GM19240 (cell line): ENCODE data around the gene CHGA.

Experiments
- DNase-seq: peaks from one replicate; pipeline ENCODE4 v3.0.0; 2011; ENCODE audit warnings: low spot score; ENCODE audit not compliant: insufficient read length

The CHGA gene

DNA sequence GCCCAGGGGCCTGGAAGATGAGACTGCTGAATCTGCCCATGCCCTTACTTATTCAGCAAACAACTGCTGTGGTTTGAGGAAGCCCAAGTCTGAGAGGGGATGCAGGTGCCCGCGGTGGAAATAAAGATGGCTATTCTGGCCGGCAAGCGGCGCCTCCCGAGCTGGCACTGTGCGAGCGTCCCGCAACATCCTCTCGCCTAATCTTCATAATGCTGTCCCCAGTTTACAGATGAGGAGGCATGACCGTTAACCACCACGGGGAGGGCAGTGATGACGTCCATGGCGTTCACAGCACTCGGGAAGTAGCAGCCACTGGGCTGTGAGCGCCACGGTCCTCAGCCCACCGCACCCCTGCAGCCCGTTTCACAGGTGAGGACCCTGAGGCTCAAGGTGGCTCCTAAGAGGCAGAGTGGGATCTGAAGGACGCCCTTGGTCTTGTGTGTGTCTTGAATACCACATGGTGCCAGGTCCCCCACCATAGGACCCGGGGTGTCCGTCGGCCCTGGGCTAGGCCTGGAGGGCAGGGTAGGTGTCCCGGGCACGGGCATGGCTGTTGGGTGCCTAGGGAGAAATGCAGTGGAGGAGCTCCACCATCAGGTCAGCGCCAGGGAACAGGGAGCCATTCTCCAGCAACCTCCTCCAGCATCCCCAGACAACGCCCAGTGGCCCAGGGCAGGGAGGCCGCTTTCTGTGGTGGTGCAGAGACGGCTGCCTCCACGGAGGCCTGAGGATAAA is 20.2 kb downstream of the CHGA start:
- DNase-seq, result no peak

DNA sequence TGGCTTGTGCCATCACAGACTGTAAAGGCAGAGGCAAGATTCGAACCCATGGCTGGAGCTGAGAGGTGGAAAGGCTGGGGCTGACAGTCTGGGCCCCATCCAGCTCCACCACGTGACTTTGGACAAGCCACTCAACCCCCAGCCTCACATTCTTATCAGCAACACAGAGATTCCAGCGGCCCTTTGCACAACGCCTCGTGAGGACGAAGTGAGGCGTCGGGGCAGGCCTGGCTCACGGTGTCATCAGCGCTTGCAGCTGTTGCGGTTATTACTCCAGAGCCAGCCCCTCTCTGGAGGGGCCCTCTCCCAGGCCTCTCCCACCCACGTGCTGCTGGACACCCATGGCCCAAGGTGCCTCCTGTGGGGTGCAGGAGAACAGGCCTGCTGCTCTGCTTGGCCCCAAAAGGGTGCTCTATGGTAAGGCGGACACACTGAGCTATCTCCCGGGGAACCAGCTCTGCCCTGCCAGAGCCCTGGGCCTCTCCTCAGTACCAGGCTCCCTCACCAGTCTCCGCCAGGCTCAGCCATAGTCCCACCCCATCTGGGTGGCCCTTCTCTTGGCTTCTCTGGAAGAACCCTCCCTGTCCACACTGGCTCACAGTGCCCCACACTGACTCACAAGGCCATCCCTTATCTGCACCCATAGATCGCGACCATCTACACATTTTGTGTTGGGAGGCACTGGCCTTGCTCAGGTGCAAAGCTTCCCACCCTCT is 21.1 kb downstream of the CHGA start:
- no peak for DNase-seq

DNA sequence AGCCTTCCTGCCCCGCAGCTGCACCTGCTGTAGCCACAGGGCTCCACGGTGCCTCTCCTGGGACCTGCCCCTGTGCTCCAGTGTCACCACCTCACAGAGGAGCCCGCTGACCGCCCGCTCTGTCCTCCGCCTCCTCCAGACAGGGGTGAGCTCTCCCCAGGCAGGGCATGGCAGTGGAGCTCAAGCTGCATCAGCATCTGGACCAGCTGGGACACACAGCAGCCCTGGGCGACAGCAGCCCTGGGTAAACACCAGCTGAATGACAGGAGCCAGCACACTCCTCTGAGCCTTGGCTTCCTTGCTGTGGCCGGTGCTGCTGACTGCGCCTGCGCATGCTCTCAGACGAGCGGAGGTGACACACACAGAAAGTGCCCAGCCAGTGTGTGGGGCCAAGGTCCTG is 22.0 kb downstream of the CHGA start:
- DNase-seq, result no peak

DNA sequence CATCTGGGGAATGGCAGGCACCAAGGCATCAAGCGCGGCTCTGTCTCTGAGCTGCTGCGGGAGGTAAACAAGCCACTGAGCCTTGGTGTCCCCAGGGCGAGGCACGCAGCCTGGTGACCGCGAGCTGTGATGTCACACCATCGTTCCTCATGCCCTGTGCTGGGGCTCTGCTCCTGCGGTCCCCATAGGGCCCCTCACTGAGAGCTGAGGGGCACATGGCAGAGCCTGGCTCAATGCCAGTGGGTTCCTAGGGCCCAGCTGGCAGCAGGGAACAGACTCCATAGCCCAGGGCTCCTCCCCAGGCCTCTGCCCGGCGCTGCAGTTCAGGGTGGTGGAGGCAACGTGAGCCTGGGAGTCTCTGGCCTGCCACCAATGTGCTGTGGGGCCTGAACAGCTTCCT is 22.6 kb downstream of the CHGA start:
- DNase-seq, result no peak

DNA sequence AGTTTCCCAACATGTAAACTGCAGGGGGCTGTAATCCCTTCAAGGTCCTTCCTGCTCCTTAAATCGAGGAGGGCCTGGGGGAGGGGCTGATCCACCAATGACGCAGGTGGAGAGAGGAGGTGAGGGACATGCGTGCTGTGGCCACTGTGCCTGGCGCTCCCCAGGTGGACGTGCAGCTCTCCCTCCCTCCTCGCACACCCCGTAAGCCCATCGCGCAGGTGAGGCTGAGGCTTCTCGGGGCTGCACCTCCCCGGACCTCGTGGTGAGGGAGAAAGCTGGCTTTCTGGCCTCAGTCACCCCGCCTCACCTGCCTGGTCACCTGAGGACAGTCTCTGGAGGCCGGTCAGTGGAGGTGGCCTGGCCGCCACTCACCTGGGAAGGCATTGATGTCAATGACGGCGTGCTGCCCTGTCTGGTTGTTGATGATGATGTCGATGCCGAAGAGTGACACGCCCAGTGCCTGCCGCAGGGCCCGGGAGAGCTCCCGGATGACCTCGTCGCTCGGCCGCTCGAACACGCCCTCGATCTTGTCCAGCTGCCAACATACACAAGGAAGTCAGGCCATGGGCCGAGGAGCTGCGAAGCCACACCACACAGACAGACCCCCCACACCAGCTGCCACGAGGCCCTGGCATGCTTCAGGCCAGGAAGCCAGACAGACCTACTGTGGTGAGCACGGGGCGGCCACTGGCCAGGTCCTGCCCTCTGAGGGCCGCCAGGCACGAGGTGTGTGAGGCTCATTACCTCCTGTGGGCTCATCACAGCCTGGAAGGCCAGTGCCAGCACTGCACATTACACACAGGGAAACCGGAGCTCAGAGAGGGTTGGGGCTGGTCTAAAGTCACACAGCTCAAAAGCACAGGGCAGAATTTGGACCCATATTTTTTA is 23.3 kb downstream of the CHGA start:
- no peak for DNase-seq

DNA sequence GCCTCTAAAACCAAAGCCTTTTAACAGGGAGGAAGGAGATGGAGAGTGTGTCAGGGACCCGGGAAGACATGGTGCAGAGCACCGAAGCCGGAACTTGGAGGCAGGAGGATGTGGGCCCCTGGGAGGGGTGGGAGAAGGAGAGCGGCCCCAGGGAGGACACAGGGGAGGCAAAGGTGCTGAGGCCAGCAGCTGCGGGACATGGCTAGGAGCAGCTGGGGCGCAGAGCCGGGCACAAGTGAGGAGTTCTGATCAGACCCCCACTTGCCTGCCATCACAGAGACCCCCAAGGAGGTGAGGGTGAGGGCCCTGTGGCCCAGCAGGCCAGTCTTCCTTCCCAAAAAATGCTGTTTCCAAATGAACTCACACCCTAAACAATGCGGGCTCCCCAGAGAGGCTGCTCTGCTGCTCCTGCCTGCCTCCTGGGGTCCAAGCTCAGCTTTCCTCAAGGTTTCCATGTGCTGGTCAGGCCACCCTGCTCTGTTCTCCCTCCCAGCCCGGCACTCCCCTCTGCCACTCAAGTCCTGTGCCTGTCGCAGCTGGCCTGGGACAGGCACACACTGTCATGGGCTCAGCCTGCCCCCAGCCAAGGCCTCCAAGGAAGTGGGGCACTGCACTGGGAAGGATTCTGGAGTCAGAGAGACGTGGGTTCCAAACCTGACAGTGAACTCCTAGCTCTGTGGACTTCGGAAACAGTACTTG is 24.0 kb downstream of the CHGA start:
- no peak for DNase-seq

DNA sequence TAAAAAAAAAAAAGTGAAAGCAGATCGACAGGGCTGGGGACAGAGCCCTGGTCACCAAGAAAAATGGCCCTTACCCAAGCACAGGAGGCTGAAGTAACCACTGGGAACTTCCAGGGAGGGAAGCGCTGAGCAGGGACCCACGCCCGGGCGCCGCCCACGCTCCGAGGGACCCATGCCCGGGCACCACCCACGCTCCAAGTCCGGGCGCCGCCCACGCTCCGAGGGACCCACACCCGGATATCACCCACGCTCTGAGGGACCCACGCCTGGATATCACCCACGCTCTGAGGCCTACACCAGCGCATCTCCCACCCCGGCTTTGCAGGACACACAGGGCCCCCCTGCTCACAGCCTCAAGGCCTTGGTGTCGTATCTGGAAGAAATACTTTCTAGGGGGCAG is 25.7 kb downstream of the CHGA start:
- no peak for DNase-seq

DNA sequence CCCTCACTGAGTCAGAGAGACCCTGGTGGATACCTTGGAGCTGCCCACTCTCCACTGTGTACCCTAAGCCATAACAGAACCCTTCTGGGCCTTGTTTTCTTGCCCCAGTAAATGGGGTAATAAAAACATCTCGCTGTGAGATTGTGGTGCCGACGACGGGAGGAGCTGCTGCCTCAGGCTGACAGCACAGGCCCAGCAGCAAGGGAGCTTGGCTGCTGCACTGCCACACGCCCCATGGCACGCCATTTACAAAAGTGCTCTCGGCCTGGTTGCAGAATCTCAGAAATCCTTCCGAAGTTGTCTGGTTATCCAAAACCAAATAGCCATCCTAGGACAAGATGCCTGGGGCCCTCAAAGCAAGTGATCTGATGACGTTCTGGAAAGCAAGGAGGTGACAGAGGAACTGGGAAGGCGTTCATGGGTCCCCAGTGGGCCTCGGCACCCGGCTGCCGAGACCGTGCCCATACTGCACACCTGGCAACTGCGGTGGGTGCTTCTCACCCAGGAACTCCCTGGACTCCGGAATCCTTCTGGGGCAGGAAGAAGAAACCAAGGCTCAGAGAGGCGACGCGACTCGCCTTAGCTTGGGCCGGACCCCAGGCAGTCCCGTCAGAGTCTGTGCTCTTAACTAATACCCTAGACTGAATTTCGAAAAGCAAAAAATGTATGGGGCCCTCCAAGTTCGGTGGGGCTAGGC is 26.7 kb downstream of the CHGA start:
- no peak for DNase-seq

DNA sequence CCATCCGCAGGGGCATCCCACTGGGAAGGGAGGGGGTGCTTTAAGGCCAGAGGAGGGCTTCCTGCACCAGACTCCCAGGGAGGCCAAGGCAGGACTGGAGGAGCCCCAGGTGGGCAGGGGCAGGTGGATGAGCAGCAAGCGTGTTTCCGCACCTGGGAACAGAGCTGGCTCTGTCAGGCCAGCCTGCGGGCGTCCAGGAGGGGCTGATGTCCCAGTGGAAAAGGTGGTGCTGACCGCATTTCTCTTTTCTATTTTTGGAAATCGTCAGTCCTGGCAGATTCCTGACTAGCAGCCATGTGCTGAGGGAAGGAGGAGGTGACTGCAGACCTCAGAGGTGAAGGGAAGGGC is 27.2 kb downstream of the CHGA start:
- no peak for DNase-seq

DNA sequence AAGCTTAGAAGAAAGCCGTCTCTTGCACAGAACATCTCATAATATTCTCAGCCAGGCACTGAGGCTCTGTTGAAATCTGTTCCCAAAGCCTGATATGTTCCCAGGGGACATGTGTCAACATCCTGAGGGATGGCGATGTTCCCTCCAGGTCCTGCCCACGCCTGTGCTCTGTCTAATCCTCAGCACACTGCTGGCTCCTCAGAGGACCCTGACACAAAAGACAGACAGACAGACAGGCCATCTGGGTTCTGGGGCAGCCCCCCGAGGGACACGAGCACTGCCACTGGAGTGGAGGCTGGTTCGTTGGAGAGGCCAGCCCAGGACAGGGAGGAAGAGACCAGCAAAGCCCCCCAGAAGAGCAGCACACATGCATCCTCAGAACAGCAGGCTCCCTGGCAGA is 27.8 kb downstream of the CHGA start:
- no peak for DNase-seq

DNA sequence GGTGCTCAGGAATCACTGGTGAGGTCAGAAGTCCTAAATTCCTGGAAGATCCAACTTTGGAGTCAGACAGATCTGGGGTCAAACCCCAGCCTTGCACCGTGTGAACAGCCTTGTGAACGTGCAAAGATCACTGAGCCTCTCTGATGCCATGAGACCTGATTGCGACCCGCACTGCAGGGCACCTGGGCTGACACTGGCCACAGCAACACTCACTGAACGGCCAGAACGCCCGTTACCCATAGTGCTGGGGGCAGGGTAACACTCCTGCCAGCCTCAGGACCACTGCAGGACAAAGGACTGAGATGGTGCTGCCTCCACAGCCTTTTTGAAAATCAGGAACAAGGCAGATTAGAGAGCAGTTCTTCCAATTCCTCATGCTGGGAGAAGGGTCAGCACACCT is 28.3 kb downstream of the CHGA start:
- no peak for DNase-seq

DNA sequence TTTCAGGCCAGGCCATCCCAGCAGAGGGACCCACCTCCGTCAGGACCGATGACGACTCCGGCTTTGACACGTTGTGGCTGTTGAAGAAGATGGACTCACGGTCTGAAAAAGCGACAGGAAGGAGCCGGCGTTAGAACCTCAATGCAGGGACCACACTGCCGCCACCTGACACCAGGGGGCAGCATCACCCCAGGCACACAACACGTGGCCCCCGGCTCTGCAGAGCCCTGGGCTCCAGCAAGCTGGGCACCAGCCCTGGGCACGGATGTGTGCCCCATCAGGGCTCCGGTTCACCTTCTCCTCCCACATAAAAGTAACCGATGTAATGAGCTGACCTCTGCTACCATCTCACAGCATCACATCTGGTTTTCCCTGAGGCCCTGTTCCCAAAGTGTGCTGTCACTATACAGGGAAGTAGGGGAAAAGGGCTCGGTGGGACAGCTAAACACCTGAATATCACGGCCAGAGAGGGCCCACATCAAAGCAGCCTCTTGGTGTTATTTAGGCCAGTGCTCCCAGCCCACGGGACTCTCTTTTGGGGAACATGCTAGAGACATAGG is 29.0 kb downstream of the CHGA start:
- peak; percentile 97 for DNase-seq

DNA sequence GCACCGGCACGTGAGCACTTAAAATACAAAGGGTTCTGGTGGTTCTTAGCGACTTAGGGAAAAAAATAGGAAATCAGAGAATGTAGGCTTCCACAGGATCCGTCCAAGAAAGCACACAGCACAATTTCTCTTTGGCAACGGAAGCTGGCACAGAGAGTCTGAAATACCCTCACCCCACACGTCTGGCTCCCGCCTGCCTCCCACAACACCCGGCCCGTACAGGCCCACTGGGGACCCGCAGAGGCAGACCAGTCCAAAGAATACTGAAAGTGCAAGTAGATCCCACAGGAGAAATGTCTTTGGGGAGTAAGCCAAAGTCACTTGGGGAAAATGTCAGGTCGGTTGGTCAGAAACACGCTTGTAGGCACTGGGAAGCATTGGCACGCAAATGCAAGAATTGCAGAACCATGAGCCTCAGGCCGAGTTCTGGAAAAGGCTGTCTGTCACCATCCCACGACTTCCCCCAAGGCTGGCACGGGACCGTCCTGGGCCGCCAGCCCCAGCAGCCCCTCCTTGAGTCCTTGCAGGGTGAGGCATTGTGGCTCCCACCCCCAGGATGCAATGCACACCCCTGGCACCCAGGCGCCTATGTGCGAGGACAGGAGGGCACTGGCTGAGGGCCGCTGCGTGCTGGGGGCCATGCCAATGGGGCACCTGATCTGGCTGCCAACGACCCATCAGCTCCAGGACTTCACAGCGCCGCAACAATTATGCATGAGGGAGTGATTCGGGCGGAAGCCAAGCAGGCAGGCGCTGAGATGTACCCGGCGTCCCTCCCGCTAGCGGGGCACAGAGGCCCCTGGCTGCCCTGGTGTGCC is 29.7 kb downstream of the CHGA start:
- DNase-seq, result no peak

DNA sequence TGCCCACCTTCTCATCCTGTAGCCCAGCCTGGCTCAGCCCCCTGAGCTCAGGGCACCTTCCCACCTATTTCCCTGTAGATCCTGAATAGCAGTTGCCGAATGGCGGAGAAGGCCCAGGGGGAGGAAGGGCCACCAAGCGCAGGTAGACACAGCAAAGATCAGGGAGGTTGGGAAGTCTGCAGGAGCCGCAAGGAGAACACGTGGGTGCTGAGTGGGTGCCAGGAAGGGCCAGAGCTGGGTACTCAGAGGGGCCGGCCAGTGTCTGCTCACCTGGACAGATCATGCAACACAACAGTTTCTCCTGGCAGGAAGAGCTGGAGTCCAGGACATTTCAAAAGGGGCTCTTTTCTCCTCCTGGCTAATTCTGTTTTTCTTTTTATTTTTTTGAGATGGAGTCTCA is 30.6 kb downstream of the CHGA start:
- no peak for DNase-seq

DNA sequence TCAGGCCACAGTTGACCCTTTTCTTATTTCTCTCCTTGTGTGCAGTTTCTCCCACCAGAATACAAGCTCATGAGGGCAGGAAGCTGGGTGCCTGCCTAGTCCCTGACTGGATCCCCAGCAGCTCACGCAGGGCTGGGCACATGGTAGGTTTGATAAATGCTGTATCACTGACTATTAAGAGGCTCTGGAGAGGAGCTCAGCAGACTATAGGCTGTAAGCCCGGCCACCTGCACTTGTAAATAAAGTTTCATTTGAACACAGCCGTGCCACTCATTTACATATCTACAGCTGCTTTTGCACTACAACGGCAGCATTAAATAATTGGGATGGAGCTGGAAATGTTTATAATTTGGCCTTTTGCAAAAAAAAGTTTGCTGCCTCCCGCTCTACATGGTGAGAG is 32.0 kb downstream of the CHGA start:
- DNase-seq, result no peak

DNA sequence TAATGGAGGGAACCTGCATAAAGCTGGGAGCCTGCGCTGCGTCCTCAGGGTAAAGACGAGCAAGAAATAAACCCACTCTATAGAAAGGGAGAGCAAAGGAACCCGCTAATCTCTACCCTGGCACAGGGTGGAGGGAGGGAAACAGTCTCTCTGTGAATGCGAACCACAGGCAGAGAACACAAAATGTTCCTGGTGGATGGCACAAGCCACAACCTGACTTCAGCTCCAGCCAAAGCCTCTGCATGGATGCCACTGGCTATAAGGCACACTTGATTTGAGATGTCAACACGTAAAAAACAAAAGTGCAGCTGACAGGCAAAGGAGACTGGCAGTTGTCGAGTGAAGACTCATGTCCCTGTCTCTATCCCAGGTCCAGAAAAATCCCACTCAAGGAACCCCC is 32.4 kb downstream of the CHGA start:
- no peak for DNase-seq

DNA sequence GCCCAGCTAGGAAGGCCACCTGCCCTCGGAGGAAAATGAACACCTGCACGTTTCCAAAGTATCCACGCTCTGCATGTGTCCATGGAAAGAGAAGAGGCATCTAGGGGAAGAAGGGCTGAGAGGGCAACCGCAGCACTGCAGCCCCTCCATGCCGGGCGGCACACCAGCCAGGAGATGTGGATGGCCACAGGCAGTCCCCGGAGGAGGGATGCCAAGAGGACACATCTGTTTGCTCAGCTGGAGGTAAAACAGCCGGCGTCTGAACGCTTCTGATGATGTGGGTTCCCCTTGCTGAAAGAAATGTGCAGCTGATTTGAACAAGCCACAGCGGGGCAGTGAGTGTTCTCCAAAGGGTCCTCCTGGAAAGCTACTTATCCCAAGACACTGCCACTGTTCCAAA is 34.0 kb downstream of the CHGA start:
- no peak for DNase-seq

DNA sequence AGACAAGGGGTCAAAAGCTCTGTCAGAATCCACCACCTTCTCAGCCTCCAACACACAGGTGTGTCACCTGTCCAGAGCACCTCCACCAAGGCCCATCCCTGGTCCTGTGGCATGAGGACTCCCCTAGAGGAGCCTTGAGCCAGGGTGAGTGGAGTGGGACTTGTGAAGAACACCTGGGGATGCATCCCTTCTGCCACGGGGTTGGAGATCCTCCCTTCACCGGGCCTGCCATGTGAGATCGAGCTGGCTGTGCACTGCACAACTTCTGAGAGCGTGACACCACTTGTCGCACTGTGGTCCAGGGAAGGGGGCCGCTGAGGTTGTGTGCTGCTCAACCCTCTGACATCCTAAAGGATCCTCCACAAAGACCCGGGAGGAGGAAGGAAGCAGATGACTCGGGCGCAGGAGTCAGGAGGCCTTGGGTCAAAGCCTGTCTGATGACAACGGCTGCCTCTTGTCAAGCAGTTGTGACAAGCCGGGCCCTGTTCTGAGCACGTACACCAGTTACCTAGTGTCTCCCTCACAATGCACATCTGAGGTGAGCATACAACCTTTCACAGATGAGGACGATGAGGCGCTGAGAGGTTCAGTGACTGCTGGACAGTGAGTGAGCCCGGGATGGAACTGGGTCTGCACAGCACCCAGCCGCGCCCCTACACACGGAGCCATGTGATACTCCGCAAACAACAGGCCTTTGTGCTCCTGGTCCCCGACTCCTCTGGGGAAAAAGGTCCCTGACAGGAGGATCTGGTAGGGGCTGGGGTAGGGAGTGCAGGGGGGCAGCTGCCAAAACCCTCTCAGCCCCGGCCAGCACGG is 35.6 kb downstream of the CHGA start:
- DNase-seq, result no peak

DNA sequence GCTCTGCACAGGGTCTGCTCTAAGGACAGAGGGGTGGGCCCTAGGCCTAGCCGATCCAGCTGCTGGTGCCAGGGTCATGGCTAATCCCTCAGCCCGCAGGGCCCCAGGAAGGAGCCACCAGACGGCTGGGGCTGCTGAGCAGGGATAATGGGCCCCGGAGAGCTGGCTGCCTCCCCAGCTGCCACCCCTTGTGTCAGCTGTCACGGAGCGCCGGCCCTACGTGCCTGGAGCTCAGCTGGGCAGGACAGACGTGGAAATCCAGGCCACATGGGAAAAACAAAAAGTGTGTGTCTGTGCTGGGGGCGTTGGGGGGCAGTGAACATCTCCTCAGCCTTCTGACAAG is 36.2 kb downstream of the CHGA start:
- DNase-seq, result no peak
